Smooth muscle cell (in vitro differentiated cells): ENCODE measurements around the gene SIRT1. TPM values are rescaled to one million over a fixed set of nuclear protein-coding genes. Genes with fewer than 3 reads are reported as not detected.

Experiments
- DNase-seq: peaks from one replicate; lab custom pipeline; 2025; ENCODE audit not compliant: unreplicated experiment; lab: John Stamatoyannopoulos, UW
- H2AFZ ChIP-seq: fragments of 200-600 bp; sonication (generic); 2 replicates; pipeline ENCODE4 v1.6.0; 2016; ENCODE audit warnings: antibody characterized with exemption, low read depth, mild to moderate bottlenecking
- H3F3A ChIP-seq: fragments of 200-600 bp; sonication (generic); 2 replicates; pipeline ENCODE4 v1.6.0; 2017; ENCODE audit warnings: antibody characterized with exemption, low read depth
- H3K27ac ChIP-seq: fragments of 200-600 bp; sonication (generic); 2 replicates; pipeline ENCODE4 v1.5.1; 2016; ENCODE audit warnings: low read depth, mild to moderate bottlenecking
- H3K27me3 ChIP-seq: fragments of 200-600 bp; sonication (generic); 2 replicates; pipeline ENCODE4 v1.6.1; 2016; ENCODE audit warnings: low read depth, mild to moderate bottlenecking
- H3K36me3 ChIP-seq: fragments of 200-600 bp; sonication (generic); 2 replicates; pipeline ENCODE4 v1.5.1; 2016; ENCODE audit warnings: low read depth
- H3K4me1 ChIP-seq: fragments of 200-600 bp; sonication (generic); 2 replicates; pipeline ENCODE4 v1.5.1; 2016; ENCODE audit warnings: low read depth
- H3K4me2 ChIP-seq: fragments of 200-600 bp; sonication (generic); 2 replicates; pipeline ENCODE4 v1.6.0; 2016; ENCODE audit warnings: mild to moderate bottlenecking
- H3K4me3 ChIP-seq: fragments of 200-600 bp; sonication (generic); 2 replicates; pipeline ENCODE4 v1.5.1; 2016; ENCODE audit warnings: mild to moderate bottlenecking
- H3K79me2 ChIP-seq: fragments of 200-600 bp; sonication (generic); 2 replicates; pipeline ENCODE4 v1.6.0; 2016; ENCODE audit warnings: low read depth, mild to moderate bottlenecking
- H3K9ac ChIP-seq: fragments of 200-600 bp; sonication (generic); 2 replicates; pipeline ENCODE4 v1.6.0; 2016; ENCODE audit warnings: low read depth
- H3K9me3 ChIP-seq: fragments of 200-600 bp; sonication (generic); replicated peaks from 2 replicates; pipeline ENCODE4 v1.5.1; 2016; ENCODE audit warnings: low read depth
- H4K20me1 ChIP-seq: fragments of 200-600 bp; sonication (generic); 2 replicates; pipeline ENCODE4 v1.6.0; 2016; ENCODE audit warnings: low read depth
- WGBS: methylation state at CpG from one replicate; pipeline ENCODE4 v1.1.7; 2016; ENCODE audit warnings: low lambda C conversion rate; 5-methylcytosine and 5-hydroxymethylcytosine counted together
- polyA plus RNA-seq: library from polyadenylated mRNA; unstranded; fragments of >200 nt; fragmentation: Nextera tagmentation; extraction: Ambion mirVana; gene quantifications from 2 replicates; pipeline ENCODE4 v1.2.1, GENCODE V29; 2016
- total RNA-seq: library from RNA; depleted of rRNA; stranded (reverse); fragments of >200 nt; gene quantifications from 2 replicates; pipeline ENCODE4 v1.2.3, GENCODE V29; 2014
- TF ChIP-seq, protein P1 (sequence below): fragments of 200-600 bp; sonication (generic); IDR thresholded peaks from 2 replicates; pipeline ENCODE4 v1.5.1; 2017; ENCODE audit warnings: borderline replicate concordance, mild to moderate bottlenecking, antibody characterized with exemption; ENCODE audit not compliant: insufficient read depth, poor library complexity, severe bottlenecking

SIRT1 gene
- total and polyA plus RNA-seq, 2 experiments from 2014 or later = 8.0 to 14.9 TPM

DNA sequence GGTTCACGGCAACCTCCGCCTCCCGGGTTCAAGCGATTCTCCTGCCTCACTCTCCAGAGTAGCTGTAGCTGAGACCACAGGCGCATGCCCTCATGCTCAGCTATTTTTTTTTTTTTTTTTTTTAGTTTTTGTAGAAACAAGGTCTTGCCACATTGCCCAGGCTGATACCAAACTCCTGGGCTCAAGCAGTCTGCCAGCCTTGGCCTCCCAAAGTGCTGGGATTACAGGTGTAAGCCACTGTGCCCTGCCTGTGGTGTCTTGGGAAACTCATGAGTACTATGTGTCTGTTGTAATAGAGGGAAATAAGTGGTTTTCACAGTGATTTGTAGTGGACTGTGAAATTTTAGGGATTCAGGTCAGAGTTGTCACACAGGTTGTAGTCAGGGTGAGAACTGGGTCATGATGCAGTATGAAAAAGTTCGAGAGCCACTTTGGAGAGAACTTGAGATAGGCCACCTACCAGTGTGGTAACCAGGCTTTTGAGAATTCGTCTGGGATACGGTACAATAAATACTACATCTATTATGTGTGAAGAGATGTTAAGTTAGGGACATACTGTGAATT, 30.4 kb downstream of the SIRT1 start:
- no peaks in the 10 kb centered on the region for H3K4me1 ChIP-seq
- no peaks in the 10 kb centered on the region for H3K27me3 ChIP-seq
- H3K4me3 ChIP-seq = no peak overlapping the region
- no peaks in the 10 kb centered on the region for H3F3A ChIP-seq
- H3K4me2 ChIP-seq = no peak overlapping the region
- TF ChIP-seq, protein P1, sequence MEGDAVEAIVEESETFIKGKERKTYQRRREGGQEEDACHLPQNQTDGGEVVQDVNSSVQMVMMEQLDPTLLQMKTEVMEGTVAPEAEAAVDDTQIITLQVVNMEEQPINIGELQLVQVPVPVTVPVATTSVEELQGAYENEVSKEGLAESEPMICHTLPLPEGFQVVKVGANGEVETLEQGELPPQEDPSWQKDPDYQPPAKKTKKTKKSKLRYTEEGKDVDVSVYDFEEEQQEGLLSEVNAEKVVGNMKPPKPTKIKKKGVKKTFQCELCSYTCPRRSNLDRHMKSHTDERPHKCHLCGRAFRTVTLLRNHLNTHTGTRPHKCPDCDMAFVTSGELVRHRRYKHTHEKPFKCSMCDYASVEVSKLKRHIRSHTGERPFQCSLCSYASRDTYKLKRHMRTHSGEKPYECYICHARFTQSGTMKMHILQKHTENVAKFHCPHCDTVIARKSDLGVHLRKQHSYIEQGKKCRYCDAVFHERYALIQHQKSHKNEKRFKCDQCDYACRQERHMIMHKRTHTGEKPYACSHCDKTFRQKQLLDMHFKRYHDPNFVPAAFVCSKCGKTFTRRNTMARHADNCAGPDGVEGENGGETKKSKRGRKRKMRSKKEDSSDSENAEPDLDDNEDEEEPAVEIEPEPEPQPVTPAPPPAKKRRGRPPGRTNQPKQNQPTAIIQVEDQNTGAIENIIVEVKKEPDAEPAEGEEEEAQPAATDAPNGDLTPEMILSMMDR = no peak
- no peak for DNase-seq
- H3K27ac ChIP-seq = no peak overlapping the region
- H3K79me2 ChIP-seq = no peaks in the 10 kb centered on the region
- 99% methylated on average over 8 of the region's 8 CpGs for WGBS
- H3K9me3 ChIP-seq = no peaks in the 10 kb centered on the region
- H4K20me1 ChIP-seq = no peaks in the 10 kb centered on the region
- H3K9ac ChIP-seq = no peak overlapping the region
- H2AFZ ChIP-seq = no peak overlapping the region
- peaks cover 21% of the 10 kb centered on the region for H3K36me3 ChIP-seq

DNA sequence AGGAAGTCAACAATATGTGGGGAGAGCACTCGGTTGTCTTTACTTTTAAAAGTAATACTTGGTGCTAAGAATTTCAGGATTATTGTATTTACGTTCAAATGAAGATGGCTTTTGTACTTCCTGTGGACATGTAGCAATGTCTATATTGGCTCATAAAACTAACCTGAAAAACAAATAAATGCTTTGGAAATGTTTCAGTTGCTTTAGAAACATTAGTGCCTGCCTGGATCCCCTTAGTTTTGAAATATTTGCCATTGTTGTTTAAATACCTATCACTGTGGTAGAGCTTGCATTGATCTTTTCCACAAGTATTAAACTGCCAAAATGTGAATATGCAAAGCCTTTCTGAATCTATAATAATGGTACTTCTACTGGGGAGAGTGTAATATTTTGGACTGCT, 32.7 kb downstream of the SIRT1 start:
- no peak overlapping the region for H3K27ac ChIP-seq
- no peak overlapping the region for H3K4me3 ChIP-seq
- H3K4me1 ChIP-seq = no peaks in the 10 kb centered on the region
- WGBS = 93% methylated on average over 2 of the region's 2 CpGs
- DNase-seq = no peak
- H3K27me3 ChIP-seq = no peaks in the 10 kb centered on the region
- H2AFZ ChIP-seq = no peak overlapping the region
- no peaks in the 10 kb centered on the region for H3K9me3 ChIP-seq
- no peak overlapping the region for H3K9ac ChIP-seq
- TF ChIP-seq, protein P1 = no peak
- H3K79me2 ChIP-seq = no peaks in the 10 kb centered on the region
- no peaks in the 10 kb centered on the region for H3F3A ChIP-seq
- no peaks in the 10 kb centered on the region for H4K20me1 ChIP-seq
- H3K4me2 ChIP-seq = no peak overlapping the region
- H3K36me3 ChIP-seq = peaks cover 15% of the 10 kb centered on the region

DNA sequence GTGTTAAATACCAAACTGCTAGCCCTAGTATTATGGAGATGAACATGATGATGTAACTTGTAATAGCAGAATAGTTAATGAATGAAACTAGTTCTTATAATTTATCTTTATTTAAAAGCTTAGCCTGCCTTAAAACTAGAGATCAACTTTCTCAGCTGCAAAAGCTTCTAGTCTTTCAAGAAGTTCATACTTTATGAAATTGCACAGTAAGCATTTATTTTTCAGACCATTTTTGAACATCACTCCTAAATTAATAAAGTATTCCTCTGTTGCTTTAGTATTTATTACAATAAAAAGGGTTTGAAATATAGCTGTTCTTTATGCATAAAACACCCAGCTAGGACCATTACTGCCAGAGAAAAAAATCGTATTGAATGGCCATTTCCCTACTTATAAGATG, 33.2 kb downstream of the SIRT1 start:
- no peaks in the 10 kb centered on the region for H4K20me1 ChIP-seq
- no peaks in the 10 kb centered on the region for H3F3A ChIP-seq
- TF ChIP-seq, protein P1 = no peak
- no peaks in the 10 kb centered on the region for H3K9me3 ChIP-seq
- no peak overlapping the region for H3K4me2 ChIP-seq
- H3K4me3 ChIP-seq = no peak overlapping the region
- no peak overlapping the region for H3K9ac ChIP-seq
- no peaks in the 10 kb centered on the region for H3K79me2 ChIP-seq
- no peak for DNase-seq
- H3K27ac ChIP-seq = no peak overlapping the region
- H2AFZ ChIP-seq = no peak overlapping the region
- H3K4me1 ChIP-seq = no peaks in the 10 kb centered on the region
- no peaks in the 10 kb centered on the region for H3K27me3 ChIP-seq
- WGBS = 98% methylated on average over 1 of the region's 1 CpG
- H3K36me3 ChIP-seq = peaks cover 10% of the 10 kb centered on the region

DNA sequence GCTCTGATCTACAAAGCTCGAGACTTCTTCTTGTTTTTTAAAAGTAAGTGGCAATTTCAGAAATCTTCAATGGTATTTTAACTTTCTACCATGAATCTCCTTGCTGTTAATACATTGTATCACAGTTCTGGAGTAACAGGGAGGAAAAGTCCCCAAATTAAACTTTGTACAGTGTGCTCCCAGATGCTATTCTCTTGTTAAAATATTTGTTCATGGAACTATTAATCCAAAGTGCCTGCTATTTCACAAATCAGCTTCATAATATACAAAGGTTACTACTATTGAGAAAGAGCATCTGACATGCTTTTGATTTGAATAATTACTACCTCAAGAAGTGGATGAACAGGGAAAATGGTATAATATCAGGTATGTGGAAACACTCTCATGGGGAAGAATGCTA, 36.6 kb downstream of the SIRT1 start:
- Histone ChIP-seq H3K4me3 (no peak overlapping the region), H3F3A (no peaks in the 10 kb centered on the region), H3K9ac (no peak overlapping the region), H3K4me2 (no peak overlapping the region), H3K27me3 (no peaks in the 10 kb centered on the region), H4K20me1 (no peaks in the 10 kb centered on the region), H3K9me3 (no peaks in the 10 kb centered on the region), H3K27ac (no peak overlapping the region), H3K79me2 (no peaks in the 10 kb centered on the region), H3K36me3 (peaks cover 9% of the 10 kb centered on the region), H3K4me1 (no peaks in the 10 kb centered on the region), H2AFZ (no peak overlapping the region)
- TF ChIP-seq, protein P1 = no peak
- DNase-seq = no peak
- WGBS = 97% methylated on average over 1 of the region's 1 CpG
